Brain microvascular endothelial cell (primary cell): ENCODE measurements around the gene EDN1.

Experiments used
- DNase-seq: peaks from one replicate; pipeline ENCODE4 v3.0.0-alpha.2; 2020
- H3K27ac ChIP-seq: fragments of 250-450 bp; sonication (Bioruptor Pico); 2 replicates; pipeline ENCODE4 v1.5.1; 2020; ENCODE audit warnings: mild to moderate bottlenecking, moderate library complexity
- H3K27me3 ChIP-seq: fragments of 250-450 bp; sonication (Bioruptor Pico); replicated peaks from 2 replicates; pipeline ENCODE4 v1.5.1; 2020; ENCODE audit warnings: mild to moderate bottlenecking
- H3K36me3 ChIP-seq: fragments of 250-450 bp; sonication (Bioruptor Pico); replicated peaks from 2 replicates; pipeline ENCODE4 v1.5.1; 2020; ENCODE audit warnings: mild to moderate bottlenecking
- H3K4me3 ChIP-seq: 2 replicates; pipeline ENCODE4 v1.5.1; 2011; ENCODE audit warnings: low read depth, mild to moderate bottlenecking, control low read depth, low read length, moderate library complexity
- in situ Hi-C: cut with HindIII; loops from 2 replicates; pipeline ENCODE4 v1.10.0; 2017; ENCODE audit warnings: low sequenced_read_pairs, low pct_ligation_motif_present
- TF ChIP-seq, protein P1 (sequence below): IDR thresholded peaks from 2 replicates; pipeline ENCODE4 v1.5.1; 2011; ENCODE audit warnings: low read depth, mild to moderate bottlenecking, moderate library complexity, low read length, control low read depth, inconsistent platforms; ENCODE audit errors: missing control alignments

Gene EDN1

DNA sequence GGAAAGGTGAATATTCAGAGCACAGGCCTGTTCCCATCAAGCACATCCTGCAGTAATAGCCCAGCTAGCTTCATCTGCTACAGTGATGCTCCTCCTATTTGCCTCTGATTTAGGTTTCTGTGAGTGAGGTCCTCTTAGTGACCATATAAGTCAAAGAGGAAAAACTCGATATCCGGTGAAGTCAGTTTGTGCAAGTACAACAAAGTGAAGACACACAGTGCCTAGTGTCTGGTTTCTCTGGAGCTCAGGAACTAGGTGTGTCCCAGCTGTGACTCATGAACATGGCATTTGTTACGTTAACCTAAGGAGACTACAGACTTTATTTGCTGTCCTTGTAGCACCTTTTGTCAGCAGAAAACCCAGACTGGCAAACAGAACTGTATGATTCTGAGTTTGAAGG is 33.9 kb downstream of the EDN1 start:
- peak; percentile 69 for DNase-seq
- no peak overlapping the region for H3K4me3 ChIP-seq
- in situ Hi-C loops = no loop called here
- TF ChIP-seq, protein P1, sequence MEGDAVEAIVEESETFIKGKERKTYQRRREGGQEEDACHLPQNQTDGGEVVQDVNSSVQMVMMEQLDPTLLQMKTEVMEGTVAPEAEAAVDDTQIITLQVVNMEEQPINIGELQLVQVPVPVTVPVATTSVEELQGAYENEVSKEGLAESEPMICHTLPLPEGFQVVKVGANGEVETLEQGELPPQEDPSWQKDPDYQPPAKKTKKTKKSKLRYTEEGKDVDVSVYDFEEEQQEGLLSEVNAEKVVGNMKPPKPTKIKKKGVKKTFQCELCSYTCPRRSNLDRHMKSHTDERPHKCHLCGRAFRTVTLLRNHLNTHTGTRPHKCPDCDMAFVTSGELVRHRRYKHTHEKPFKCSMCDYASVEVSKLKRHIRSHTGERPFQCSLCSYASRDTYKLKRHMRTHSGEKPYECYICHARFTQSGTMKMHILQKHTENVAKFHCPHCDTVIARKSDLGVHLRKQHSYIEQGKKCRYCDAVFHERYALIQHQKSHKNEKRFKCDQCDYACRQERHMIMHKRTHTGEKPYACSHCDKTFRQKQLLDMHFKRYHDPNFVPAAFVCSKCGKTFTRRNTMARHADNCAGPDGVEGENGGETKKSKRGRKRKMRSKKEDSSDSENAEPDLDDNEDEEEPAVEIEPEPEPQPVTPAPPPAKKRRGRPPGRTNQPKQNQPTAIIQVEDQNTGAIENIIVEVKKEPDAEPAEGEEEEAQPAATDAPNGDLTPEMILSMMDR = no peak
- H3K36me3 ChIP-seq = no peaks in the 10 kb centered on the region
- no peaks in the 10 kb centered on the region for H3K27me3 ChIP-seq
- H3K27ac ChIP-seq = no peak overlapping the region

DNA sequence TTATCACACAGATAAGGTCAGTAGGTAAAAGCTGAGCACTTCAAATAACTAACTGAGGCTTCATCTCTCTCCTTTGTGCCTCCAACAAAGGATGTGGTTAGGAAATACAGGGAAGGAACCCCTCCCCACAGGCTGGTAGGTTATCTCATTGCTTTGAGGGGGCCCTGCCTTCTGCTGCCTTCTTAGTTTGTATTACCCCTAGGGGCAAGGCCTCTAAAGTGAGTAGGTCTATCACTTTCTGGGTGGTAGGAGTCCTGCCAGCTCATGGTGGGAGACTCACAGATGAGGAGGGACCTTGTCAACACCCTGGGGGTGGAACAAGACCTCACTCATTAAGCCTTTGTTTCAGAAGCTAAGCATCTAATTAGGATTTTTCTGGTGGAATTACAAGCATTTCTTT is 34.6 kb downstream of the EDN1 start:
- Histone ChIP-seq H3K27me3 (no peaks in the 10 kb centered on the region), H3K4me3 (no peak overlapping the region), H3K36me3 (no peaks in the 10 kb centered on the region), H3K27ac (no peak overlapping the region)
- TF ChIP-seq, protein P1 = no peak
- in situ Hi-C loops = no loop called here
- no peak for DNase-seq

DNA sequence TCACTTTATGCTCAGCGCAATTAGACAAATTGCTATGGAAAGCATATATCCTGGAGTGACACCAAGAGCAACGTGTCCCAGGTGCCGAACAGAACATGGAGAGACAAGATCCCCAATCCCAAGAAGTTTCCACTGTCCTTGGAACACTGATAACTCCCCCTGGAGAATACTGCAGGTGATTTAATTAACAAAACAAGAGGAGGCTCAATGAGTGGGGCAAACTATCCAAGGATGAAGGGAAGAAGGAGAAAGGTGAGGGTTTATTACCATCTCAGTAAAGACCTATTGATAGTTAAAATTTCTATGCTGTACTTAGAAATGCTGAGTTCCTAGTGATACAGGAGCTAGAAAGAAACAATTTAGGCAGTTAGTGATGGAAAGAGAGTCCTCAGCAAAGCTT is 35.7 kb downstream of the EDN1 start:
- DNase-seq = no peak
- Histone ChIP-seq H3K4me3 (no peak overlapping the region), H3K36me3 (no peaks in the 10 kb centered on the region), H3K27me3 (no peaks in the 10 kb centered on the region), H3K27ac (no peak overlapping the region)
- TF ChIP-seq, protein P1 = no peak
- in situ Hi-C loops = no loop called here

DNA sequence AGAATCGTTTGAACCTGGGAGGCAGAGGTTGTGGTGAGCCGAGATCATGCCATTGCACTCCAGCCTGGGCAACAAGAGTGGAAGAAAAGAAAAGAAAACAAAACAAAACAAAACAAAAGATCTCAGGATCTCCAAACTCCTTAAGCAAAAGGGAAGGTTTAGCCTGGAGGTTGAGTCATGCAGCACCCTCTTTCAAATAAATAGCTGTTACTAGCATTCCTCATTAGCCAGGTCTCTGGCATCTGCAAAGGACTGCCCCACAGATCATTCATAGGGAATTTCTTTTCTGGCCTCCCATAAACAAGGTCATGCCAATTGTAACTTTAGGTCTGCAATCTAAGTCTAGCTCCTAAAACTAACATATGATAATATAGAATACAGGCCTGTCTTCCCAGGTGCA is 37.2 kb downstream of the EDN1 start:
- H3K36me3 ChIP-seq = no peaks in the 10 kb centered on the region
- no peak overlapping the region for H3K27ac ChIP-seq
- in situ Hi-C loops = no loop called here
- no peaks in the 10 kb centered on the region for H3K27me3 ChIP-seq
- no peak overlapping the region for H3K4me3 ChIP-seq
- no peak for DNase-seq
- TF ChIP-seq, protein P1 = no peak

DNA sequence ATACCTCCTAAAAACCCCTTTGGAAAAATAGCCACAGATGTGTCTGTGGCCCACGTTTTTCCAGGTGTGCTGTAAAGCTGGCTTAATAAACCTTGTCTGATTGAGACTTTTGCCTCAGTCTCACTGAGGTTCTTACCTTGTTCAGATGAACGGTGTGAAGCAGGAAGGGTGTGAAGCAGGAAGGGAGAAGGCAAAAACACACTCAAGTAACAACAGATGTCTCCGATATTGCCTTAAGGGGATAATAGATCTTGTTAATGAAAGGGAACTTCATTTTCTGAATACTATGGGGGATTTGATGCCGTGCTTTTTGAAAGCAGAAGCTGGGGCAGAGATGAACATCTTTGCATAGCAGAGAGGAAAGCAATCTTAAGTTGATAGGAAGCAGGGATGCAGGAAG is 37.8 kb downstream of the EDN1 start:
- DNase-seq = no peak
- no peaks in the 10 kb centered on the region for H3K27me3 ChIP-seq
- no peak overlapping the region for H3K27ac ChIP-seq
- TF ChIP-seq, protein P1 = no peak
- no peak overlapping the region for H3K4me3 ChIP-seq
- in situ Hi-C loops = no loop called here
- H3K36me3 ChIP-seq = no peaks in the 10 kb centered on the region

DNA sequence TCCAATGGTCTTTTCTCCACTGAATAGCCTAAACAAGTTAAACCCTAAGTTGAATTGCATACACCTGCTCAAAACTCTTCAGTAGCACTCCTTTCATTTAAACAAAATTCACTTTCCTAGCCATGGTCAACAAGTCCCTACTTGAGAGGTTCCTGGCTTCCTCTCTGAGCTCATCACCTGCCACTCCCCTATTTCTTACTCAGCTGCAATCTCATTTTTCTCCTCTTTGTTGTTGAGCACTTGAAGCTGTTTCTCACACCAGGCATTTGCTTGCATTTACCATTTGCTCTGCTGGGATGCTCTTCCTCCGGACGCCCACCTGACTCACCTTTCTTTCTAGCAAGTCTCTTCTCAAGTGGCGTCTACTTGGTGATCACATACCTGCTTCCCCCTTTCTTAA is 38.5 kb downstream of the EDN1 start:
- no peaks in the 10 kb centered on the region for H3K36me3 ChIP-seq
- DNase-seq = no peak
- no peak overlapping the region for H3K4me3 ChIP-seq
- in situ Hi-C loops = no loop called here
- H3K27me3 ChIP-seq = no peaks in the 10 kb centered on the region
- TF ChIP-seq, protein P1 = no peak
- no peak overlapping the region for H3K27ac ChIP-seq
